NCI-H510A treated with DMSO at 0.1 percent for 48 hours (cell line): ENCODE data around the gene FAM177A1.

Source experiments
- DNase-seq: peaks from one replicate; lab custom pipeline; 2025; lab: John Stamatoyannopoulos, UW

Gene FAM177A1

DNA sequence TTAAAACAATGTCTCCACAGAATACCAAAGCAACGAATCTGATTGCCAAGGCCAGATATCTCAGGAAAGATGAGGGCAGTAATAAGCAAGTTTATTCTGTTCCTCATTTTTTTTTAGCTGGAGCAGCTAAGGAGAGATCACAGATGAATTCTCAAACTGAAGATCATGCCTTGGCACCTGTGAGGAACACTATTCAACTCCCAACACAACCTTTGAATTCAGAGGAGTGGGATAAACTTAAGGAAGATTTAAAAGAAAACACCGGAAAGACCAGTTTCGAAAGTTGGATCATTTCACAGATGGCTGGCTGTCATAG is 77.3 kb downstream of the FAM177A1 start:
- no peak for DNase-seq

DNA sequence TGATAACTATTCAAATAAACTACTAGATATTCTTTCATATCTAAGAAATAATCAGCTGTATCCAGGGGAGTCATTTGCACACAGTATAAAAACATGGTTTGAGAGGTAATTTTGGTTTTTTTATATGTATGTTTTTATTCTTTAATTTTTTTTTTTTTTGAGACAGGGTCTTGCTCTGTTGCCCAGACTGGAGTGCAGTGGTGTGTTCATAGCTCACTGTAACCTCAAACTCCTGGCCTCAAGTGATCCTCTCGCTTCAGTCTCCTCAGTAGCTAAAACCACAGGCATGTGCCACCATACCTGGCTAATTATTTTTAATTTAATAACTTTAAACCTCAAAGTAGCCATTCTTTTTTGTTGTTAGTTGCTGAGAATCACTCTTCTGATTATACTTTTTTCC is 78.1 kb downstream of the FAM177A1 start:
- DNase-seq = no peak
